Liver (tissue), 9 donors: ENCODE data around the gene C11orf21. TPM values are rescaled to one million over a fixed set of nuclear protein-coding genes. Genes with fewer than 3 reads are reported as not detected.

ENCODE experiments used
- DNase-seq: peaks from one replicate; pipeline ENCODE4 v3.0.0-alpha.2; 2017; ENCODE audit warnings: low spot score
- H3K27ac ChIP-seq, 2 donors: one replicate each; pipeline ENCODE4 v1.7.0; 2013; ENCODE audit warnings: inconsistent platforms in 2 of 2, low read length in 2 of 2, control low read depth in 1 of 2, low read depth in 1 of 2, mild to moderate bottlenecking in 1 of 2
- H3K27me3 ChIP-seq, 4 donors: one replicate each; pipeline versions ENCODE4 v1.6.1 to v1.7.0; 2013; ENCODE audit warnings: low read length in 3 of 4, inconsistent platforms in 1 of 4, mild to moderate bottlenecking in 1 of 4, moderate library complexity in 1 of 4; ENCODE audit not compliant: control insufficient read depth in 4 of 4, insufficient read depth in 4 of 4
- H3K36me3 ChIP-seq, 4 donors: one replicate each; pipeline versions ENCODE4 v1.6.1 to v1.7.0; 2013; ENCODE audit warnings: low read length in 3 of 4, mild to moderate bottlenecking in 3 of 4, low read depth in 1 of 4, moderate library complexity in 1 of 4; ENCODE audit not compliant: control insufficient read depth in 4 of 4, insufficient read depth in 3 of 4
- H3K4me1 ChIP-seq, 4 donors: one replicate each; pipeline versions ENCODE4 v1.6.1 to v1.7.0; 2013; ENCODE audit warnings: low read length in 3 of 4, mild to moderate bottlenecking in 3 of 4, moderate library complexity in 1 of 4; ENCODE audit not compliant: control insufficient read depth in 4 of 4, insufficient read depth in 4 of 4
- H3K4me3 ChIP-seq, 3 donors: one replicate each; pipeline versions ENCODE4 v1.6.1 to v1.7.0; 2013; ENCODE audit warnings: low read length in 3 of 3, control low read depth in 1 of 3, low read depth in 1 of 3, mild to moderate bottlenecking in 1 of 3
- H3K9ac ChIP-seq, 2 donors: one replicate each; pipeline ENCODE4 v1.7.0; 2013; ENCODE audit warnings: low read length in 2 of 2, mild to moderate bottlenecking in 2 of 2, moderate library complexity in 2 of 2, control low read depth in 1 of 2, low read depth in 1 of 2
- H3K9me3 ChIP-seq, 4 donors: one replicate each; pipeline versions ENCODE4 v1.6.1 to v1.7.0; 2013; ENCODE audit warnings: low read length in 3 of 4; ENCODE audit not compliant: control insufficient read depth in 4 of 4
- FOXA1 ChIP-seq: IDR thresholded peaks from 2 replicates; pipeline ENCODE4 v1.6.1; 2016; ENCODE audit warnings: antibody characterized with exemption
- HNF4A ChIP-seq, 2 donors: conservative IDR thresholded peaks; 2 replicates each; pipeline ENCODE4 v1.6.1; 2016; ENCODE audit warnings: antibody characterized with exemption in 2 of 2, mild to moderate bottlenecking in 2 of 2
- HNF4G ChIP-seq: IDR thresholded peaks from 2 replicates; pipeline ENCODE4 v1.6.1; 2016; ENCODE audit warnings: antibody characterized with exemption
- JUND ChIP-seq, 2 donors: IDR thresholded peaks; 2 replicates each; pipeline ENCODE4 v1.6.1; 2016; ENCODE audit warnings: antibody characterized with exemption in 2 of 2
- RAD21 ChIP-seq, 2 donors: IDR thresholded peaks; 2 replicates each; pipeline ENCODE4 v1.6.1; 2016; ENCODE audit warnings: antibody characterized with exemption in 2 of 2, mild to moderate bottlenecking in 2 of 2
- SP1 ChIP-seq: IDR thresholded peaks from 2 replicates; pipeline ENCODE4 v1.6.1; 2018; ENCODE audit warnings: antibody characterized with exemption, mild to moderate bottlenecking
- TAF1 ChIP-seq: conservative IDR thresholded peaks from 2 replicates; pipeline ENCODE4 v1.6.1; 2016; ENCODE audit warnings: antibody characterized with exemption, mild to moderate bottlenecking
- WGBS: extraction: QIAGEN DNeasy Blood & Tissue Kit; methylation state at CpG from one replicate; pipeline ENCODE4 v1.1.7; 2013; 5-methylcytosine and 5-hydroxymethylcytosine counted together
- polyA plus RNA-seq, 2 donors: library from polyadenylated mRNA; stranded (reverse) in 1 of 2; unstranded in 1 of 2; fragments of 200-250 nt in 1 of 2; fragments of >200 nt in 1 of 2; fragmentation: Nextera tagmentation in 1 of 2; extraction: Ambion mirVana in 1 of 2; gene quantifications; one replicate each; pipeline versions ENCODE4 v1.2.1 to v1.2.3, GENCODE V29; 2013 to 2015
- total RNA-seq, 2 donors: library from RNA; depleted of rRNA; stranded (reverse); fragments of >200 nt; gene quantifications; one replicate each; pipeline ENCODE4 v1.2.3, GENCODE V29; 2014
- TF ChIP-seq, protein P1 (sequence below): IDR thresholded peaks from 2 replicates; pipeline ENCODE4 v1.6.1; 2016; ENCODE audit warnings: antibody characterized with exemption
- TF ChIP-seq, protein P2 (sequence below): IDR thresholded peaks from 2 replicates; pipeline ENCODE4 v1.6.1; 2016; ENCODE audit warnings: antibody characterized with exemption
- TF ChIP-seq, protein P3 (sequence below): fragments of 150-350 bp; IDR thresholded peaks from 2 replicates; pipeline ENCODE4 v1.5.1; 2017; ENCODE audit warnings: improper control_type of control experiment, low read depth, low read length; ENCODE audit not compliant: missing input control
- TF ChIP-seq, protein P4 (sequence below): IDR thresholded peaks from 2 replicates; pipeline ENCODE4 v1.6.1; 2016; ENCODE audit warnings: antibody characterized with exemption, mild to moderate bottlenecking
- TF ChIP-seq, protein P5 (sequence below): IDR thresholded peaks from 2 replicates; pipeline ENCODE4 v1.6.1; 2016; ENCODE audit warnings: antibody characterized with exemption
- donor health status: healthy.
- donor health status: healthy.
- donor health status: healthy.
- donor health status: healthy.
- donor health status: healthy.

C11orf21 gene
- total and polyA plus RNA-seq, 4 donors: 0.14 to 16.2 (median 0.44) TPM

DNA sequence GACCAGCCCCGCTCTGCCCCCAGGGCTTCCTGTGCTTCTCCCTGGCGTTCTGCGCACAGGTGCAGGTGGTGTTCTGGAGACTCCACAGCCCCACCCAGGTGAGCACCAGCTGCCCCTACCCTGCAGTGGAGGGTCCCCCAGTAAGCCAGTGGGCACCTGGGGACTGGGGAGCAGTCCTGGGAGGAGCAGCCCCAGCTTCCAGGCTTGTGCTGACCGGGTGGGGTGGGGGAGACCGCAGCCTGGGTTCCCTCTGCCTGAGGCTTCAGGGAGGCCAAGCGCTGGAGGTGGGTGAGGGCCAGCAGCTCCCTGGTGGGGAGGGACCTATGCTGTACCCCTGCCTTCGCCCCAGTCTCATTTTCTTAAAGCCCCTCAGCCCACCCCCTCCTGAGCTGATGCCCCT, 7.0 kb upstream of the C11orf21 start:
- no peak overlapping the region for H3K4me3 ChIP-seq
- no peak for DNase-seq
- no peaks in the 10 kb centered on the region for H3K27me3 ChIP-seq
- 82% methylated on average over 7 of the region's 7 CpGs for WGBS
- H3K9me3 ChIP-seq: no peaks in the 10 kb centered on the region
- no peak overlapping the region for H3K27ac ChIP-seq
- H3K9ac ChIP-seq: no peak overlapping the region
- H3K4me1 ChIP-seq: peaks cover 6 to 27% (median 15%) of the 10 kb centered on the region in 4 donors
- H3K36me3 ChIP-seq: no peaks in the 10 kb centered on the region
- TF ChIP-seq, protein P1, sequence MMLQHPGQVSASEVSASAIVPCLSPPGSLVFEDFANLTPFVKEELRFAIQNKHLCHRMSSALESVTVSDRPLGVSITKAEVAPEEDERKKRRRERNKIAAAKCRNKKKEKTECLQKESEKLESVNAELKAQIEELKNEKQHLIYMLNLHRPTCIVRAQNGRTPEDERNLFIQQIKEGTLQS: no peak
- TF ChIP-seq JUND (IDR thresholded peaks at IDR 0.05) (no peak), HNF4A (conservative IDR thresholded peaks at IDR 0.05) (no peak), TAF1 (no peak), FOXA1 (no peak), HNF4G (no peak), RAD21 (IDR thresholded peaks at IDR 0.05) (no peak)
- TF ChIP-seq, protein P2, sequence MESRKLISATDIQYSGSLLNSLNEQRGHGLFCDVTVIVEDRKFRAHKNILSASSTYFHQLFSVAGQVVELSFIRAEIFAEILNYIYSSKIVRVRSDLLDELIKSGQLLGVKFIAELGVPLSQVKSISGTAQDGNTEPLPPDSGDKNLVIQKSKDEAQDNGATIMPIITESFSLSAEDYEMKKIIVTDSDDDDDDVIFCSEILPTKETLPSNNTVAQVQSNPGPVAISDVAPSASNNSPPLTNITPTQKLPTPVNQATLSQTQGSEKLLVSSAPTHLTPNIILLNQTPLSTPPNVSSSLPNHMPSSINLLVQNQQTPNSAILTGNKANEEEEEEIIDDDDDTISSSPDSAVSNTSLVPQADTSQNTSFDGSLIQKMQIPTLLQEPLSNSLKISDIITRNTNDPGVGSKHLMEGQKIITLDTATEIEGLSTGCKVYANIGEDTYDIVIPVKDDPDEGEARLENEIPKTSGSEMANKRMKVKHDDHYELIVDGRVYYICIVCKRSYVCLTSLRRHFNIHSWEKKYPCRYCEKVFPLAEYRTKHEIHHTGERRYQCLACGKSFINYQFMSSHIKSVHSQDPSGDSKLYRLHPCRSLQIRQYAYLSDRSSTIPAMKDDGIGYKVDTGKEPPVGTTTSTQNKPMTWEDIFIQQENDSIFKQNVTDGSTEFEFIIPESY: no peak

DNA sequence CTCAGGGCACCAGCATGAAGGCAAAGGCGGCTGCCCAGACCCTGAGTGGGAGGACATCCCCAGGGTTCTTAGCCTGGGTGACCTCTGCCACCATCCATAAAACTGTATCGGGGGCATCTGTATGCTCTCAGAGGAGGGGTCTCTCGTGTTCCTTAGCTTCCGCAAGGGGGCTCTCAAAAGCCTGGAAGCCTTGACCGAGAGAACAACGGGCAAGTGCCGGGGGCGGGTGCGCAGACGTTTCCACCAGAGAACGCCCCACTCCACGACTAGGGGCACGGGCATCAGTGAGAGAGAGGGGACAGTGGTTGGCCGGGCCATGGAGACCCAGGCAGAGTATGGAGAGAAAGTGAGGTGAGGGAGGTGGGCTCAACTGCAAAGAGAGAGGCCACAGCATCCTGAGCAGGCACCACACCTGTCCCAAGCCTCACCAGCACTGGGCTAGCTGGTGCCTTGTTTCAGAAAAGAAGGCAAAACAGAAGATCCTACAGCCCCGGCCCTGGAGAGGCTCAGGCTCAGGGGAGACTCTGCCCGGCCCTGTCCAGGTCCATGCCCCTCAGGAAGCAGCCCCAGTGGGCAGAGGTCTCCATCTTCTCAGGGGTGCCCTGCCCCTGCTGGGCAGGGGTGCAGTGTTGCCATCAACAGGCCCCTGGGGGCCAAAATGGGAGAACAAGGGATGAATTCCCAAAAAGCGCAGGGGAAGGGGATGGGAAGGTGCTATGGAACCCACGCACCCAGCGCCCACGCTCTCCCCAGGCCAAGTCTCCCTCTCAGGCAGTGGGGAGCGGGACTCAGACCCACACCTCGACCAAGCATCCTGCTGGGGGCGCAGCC, 6.0 kb upstream of the C11orf21 start:
- H3K27me3 ChIP-seq: no peaks in the 10 kb centered on the region
- no peak overlapping the region for H3K27ac ChIP-seq
- H3K4me1 ChIP-seq: peaks cover 6 to 37% (median 24%) of the 10 kb centered on the region in 4 donors
- TF ChIP-seq, protein P2: no peak
- TF ChIP-seq, protein P3, sequence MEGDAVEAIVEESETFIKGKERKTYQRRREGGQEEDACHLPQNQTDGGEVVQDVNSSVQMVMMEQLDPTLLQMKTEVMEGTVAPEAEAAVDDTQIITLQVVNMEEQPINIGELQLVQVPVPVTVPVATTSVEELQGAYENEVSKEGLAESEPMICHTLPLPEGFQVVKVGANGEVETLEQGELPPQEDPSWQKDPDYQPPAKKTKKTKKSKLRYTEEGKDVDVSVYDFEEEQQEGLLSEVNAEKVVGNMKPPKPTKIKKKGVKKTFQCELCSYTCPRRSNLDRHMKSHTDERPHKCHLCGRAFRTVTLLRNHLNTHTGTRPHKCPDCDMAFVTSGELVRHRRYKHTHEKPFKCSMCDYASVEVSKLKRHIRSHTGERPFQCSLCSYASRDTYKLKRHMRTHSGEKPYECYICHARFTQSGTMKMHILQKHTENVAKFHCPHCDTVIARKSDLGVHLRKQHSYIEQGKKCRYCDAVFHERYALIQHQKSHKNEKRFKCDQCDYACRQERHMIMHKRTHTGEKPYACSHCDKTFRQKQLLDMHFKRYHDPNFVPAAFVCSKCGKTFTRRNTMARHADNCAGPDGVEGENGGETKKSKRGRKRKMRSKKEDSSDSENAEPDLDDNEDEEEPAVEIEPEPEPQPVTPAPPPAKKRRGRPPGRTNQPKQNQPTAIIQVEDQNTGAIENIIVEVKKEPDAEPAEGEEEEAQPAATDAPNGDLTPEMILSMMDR: no peak
- no peak for TF ChIP-seq SP1
- TF ChIP-seq, protein P4, sequence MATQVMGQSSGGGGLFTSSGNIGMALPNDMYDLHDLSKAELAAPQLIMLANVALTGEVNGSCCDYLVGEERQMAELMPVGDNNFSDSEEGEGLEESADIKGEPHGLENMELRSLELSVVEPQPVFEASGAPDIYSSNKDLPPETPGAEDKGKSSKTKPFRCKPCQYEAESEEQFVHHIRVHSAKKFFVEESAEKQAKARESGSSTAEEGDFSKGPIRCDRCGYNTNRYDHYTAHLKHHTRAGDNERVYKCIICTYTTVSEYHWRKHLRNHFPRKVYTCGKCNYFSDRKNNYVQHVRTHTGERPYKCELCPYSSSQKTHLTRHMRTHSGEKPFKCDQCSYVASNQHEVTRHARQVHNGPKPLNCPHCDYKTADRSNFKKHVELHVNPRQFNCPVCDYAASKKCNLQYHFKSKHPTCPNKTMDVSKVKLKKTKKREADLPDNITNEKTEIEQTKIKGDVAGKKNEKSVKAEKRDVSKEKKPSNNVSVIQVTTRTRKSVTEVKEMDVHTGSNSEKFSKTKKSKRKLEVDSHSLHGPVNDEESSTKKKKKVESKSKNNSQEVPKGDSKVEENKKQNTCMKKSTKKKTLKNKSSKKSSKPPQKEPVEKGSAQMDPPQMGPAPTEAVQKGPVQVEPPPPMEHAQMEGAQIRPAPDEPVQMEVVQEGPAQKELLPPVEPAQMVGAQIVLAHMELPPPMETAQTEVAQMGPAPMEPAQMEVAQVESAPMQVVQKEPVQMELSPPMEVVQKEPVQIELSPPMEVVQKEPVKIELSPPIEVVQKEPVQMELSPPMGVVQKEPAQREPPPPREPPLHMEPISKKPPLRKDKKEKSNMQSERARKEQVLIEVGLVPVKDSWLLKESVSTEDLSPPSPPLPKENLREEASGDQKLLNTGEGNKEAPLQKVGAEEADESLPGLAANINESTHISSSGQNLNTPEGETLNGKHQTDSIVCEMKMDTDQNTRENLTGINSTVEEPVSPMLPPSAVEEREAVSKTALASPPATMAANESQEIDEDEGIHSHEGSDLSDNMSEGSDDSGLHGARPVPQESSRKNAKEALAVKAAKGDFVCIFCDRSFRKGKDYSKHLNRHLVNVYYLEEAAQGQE: no peak
- no peak for TF ChIP-seq HNF4G
- TF ChIP-seq, protein P5, sequence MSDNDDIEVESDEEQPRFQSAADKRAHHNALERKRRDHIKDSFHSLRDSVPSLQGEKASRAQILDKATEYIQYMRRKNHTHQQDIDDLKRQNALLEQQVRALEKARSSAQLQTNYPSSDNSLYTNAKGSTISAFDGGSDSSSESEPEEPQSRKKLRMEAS: no peak
- no peak overlapping the region for H3K9ac ChIP-seq
- no peak overlapping the region for H3K4me3 ChIP-seq
- 89% methylated on average over 23 of the region's 23 CpGs for WGBS
- H3K36me3 ChIP-seq: no peaks in the 10 kb centered on the region
- DNase-seq: no peak
- no peaks in the 10 kb centered on the region for H3K9me3 ChIP-seq
